Activated CD4-positive, alpha-beta T cell treated with anti-CD3 and anti-CD28 coated beads, Interleukin-2, amount 10 ng/mL, durations not matched to agents 24 days and 14 days (primary cell): ENCODE data around the gene SLFN12L. TPM values are rescaled to one million over a fixed set of nuclear protein-coding genes. Genes with fewer than 3 reads are reported as not detected.
A peak's percentile ranks its signal among the peaks of the same experiment; 100 is the strongest.
"Not testable (repeated sequence)": the region's sequence is repeated elsewhere in the genome, so short reads cannot be mapped to it uniquely, and the experiment has no call there.

Experiments
- DNase-seq: peaks from one replicate; pipeline ENCODE4 v3.0.0; 2022
- H3K27ac Mint-ChIP-seq: one replicate; pipeline ENCODE4 v1.8.0; 2022; ENCODE audit warnings: mild to moderate bottlenecking, mixed read lengths
- H3K27me3 Mint-ChIP-seq: one replicate; pipeline ENCODE4 v1.8.0; 2022; ENCODE audit warnings: mixed read lengths
- H3K36me3 Mint-ChIP-seq: one replicate; pipeline ENCODE4 v1.8.0; 2022; ENCODE audit warnings: low read depth, mild to moderate bottlenecking, mixed read lengths
- H3K4me1 Mint-ChIP-seq: one replicate; pipeline ENCODE4 v1.8.0; 2021; ENCODE audit warnings: mixed read lengths
- H3K4me3 Mint-ChIP-seq: one replicate; pipeline ENCODE4 v1.8.0; 2022; ENCODE audit warnings: mild to moderate bottlenecking, moderate library complexity, mixed read lengths
- H3K9me3 Mint-ChIP-seq: one replicate; pipeline ENCODE4 v1.8.0; 2021; ENCODE audit warnings: mixed read lengths
- intact Hi-C: fragments of 100-400 bp; cut with micrococcal nuclease; formaldehyde crosslinking; loops from one replicate; pipeline ENCODE4 v1.15.1; 2023
- total RNA-seq: library from RNA; stranded (reverse); gene quantifications from 2 replicates; pipeline ENCODE4 v1.2.3, GENCODE V29; 2022

Gene SLFN12L
- total RNA-seq, result 43.1 and 44.8 TPM in 2 replicates

DNA sequence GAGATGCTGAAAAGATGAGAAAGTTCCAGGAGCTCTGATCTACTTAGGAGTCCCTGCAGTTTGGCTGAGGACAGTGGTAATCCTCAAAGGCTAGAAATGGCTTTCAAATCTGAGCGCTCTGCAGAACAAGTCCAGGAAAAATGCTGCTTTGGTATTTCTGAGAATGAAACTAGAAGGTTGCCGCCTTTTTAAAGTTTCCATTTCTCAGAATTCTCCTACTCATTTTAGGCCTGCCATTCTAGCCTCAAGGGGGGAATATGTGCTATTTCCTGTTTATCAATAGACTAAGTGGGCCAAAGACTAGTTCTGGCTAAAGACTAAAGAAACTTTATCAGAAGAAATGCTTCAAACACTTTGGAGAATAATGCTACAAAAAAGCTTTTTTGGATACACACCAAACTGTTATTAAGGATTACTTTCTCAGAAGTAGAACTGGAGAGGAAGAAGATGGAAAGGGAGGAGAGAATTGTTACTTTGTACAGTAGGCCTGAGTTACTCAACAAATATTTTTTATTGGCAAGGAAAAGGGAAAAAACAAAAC lies at the start of gene SLFN12L:
SLFN12L (minus strand) TSS at position 78 of the 541 bp plus-strand sequence. CDS start 15,314 bp downstream, outside the sequence.
- peak; percentile 90 for DNase-seq
- no peaks in the 10 kb centered on the region for H3K9me3 Mint-ChIP-seq
- no peaks in the 10 kb centered on the region for H3K27me3 Mint-ChIP-seq
- H3K36me3 Mint-ChIP-seq, result peaks cover 22% of the 10 kb centered on the region
- intact Hi-C loops, result loop anchor here (1.0 to 5.0 kb wide), 10 partner anchors 31 to 366 kb away; partner anchors contain the start of genes AP2B1, SLFN11, SLFN13 and TAF15
- H3K27ac Mint-ChIP-seq, result peak within 1 kb of the TSS; percentile 99
- peak within 1 kb of the TSS; percentile 84 for H3K4me3 Mint-ChIP-seq
- H3K4me1 Mint-ChIP-seq, result peaks cover 40% of the 10 kb centered on the region

DNA sequence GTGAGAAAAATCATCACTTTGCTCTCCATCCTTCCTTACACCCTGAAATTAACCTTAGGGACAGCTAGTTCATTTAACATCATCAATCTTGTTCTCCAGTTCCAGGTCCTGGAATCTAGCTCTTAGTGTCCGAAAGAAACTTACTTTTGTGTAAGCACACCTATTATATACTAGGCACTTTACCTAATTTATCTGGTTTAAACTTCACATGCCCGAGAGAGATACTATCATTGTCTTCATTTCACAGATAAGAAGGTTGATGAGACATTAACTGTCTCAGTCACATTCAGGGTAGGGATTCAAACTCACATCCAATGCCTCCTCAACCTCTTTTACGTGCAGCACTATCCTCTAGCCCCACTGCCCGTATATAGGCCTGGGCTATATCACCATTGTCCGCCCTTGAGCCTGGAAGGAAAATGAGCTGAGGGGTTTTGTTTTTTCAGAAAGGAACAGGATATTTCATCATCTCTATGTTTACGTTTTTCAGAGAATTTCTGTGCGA lies 49.1 kb upstream of the SLFN12L start:
- DNase-seq, result no peak
- Mint-ChIP-seq H3K4me3 (peak overlapping the region; percentile 98), H3K36me3 (peaks cover 6% of the 10 kb centered on the region), H3K27me3 (peaks cover 12% of the 10 kb centered on the region), H3K27ac (peak overlapping the region; percentile 98), H3K4me1 (peaks cover 24% of the 10 kb centered on the region), H3K9me3 (no peaks in the 10 kb centered on the region)
- intact Hi-C loops, result loop anchor here (1.0 to 10.0 kb wide), 5 partner anchors 8 to 958 kb away; partner anchors contain the start of genes GGNBP2, PEX12 and SLFN12L

DNA sequence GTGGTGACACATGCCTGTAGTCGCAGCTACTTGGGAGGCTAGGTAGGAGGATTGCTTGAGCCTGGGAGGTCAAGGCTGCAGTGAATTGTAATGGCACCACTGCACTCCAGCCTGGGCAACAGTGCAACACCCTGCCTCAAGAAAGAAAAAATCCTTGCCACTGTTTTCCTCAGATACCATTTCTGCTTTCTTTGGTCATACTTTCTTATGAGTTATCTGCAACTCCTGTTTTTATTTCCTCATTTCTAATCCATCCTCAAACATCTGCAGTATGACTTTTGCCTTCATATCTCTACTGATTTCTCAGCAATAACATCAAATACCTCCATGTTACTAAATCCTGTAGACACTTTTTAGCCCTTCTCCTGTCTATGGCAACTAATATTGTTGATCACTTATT lies 46.6 kb upstream of the SLFN12L start:
- Mint-ChIP-seq H3K36me3 (peaks cover 5% of the 10 kb centered on the region), H3K4me1 (peaks cover 14% of the 10 kb centered on the region), H3K27ac (no peak overlapping the region), H3K4me3 (no peak overlapping the region), H3K27me3 (peaks cover 12% of the 10 kb centered on the region), H3K9me3 (no peaks in the 10 kb centered on the region)
- DNase-seq, result no peak
- intact Hi-C loops, result loop anchor here (10.0 kb wide), 1 partner anchor 961 kb away; the partner anchor contains the start of gene GGNBP2

DNA sequence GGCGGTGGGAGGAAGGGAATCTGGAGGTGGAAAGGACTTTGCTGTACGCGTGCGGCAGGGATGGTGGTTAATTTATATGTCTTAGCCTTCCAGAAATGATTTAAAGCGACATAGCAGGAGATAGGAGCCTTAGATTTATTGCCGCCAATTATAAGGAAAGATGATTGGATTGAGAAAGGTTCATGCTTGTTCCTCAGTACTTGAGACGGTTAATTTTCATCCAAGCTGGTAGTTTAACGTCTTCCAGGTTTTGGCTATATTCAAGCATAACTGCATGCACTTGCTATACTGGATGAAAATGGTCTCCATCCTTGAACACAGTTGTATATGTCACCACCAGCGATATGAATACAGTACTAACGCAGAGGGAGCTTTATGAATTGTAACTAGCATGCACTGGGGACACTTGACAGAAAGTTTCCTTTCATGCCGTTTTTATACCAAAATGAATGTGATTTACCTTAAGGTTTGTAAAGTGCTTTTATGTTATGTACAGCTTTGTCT lies 41.5 kb upstream of the SLFN12L start:
- no peaks in the 10 kb centered on the region for H3K9me3 Mint-ChIP-seq
- H3K4me1 Mint-ChIP-seq, result peaks cover 24% of the 10 kb centered on the region
- peaks cover 5% of the 10 kb centered on the region for H3K27me3 Mint-ChIP-seq
- H3K36me3 Mint-ChIP-seq, result peaks cover 14% of the 10 kb centered on the region
- H3K27ac Mint-ChIP-seq, result peak overlapping the region; percentile 91
- peak overlapping the region; percentile 94 for H3K4me3 Mint-ChIP-seq
- DNase-seq, result no peak
- intact Hi-C loops, result loop anchor here (1.0 kb wide), 2 partner anchors 8 to 11 kb away; partner anchors contain the start of gene AP2B1

DNA sequence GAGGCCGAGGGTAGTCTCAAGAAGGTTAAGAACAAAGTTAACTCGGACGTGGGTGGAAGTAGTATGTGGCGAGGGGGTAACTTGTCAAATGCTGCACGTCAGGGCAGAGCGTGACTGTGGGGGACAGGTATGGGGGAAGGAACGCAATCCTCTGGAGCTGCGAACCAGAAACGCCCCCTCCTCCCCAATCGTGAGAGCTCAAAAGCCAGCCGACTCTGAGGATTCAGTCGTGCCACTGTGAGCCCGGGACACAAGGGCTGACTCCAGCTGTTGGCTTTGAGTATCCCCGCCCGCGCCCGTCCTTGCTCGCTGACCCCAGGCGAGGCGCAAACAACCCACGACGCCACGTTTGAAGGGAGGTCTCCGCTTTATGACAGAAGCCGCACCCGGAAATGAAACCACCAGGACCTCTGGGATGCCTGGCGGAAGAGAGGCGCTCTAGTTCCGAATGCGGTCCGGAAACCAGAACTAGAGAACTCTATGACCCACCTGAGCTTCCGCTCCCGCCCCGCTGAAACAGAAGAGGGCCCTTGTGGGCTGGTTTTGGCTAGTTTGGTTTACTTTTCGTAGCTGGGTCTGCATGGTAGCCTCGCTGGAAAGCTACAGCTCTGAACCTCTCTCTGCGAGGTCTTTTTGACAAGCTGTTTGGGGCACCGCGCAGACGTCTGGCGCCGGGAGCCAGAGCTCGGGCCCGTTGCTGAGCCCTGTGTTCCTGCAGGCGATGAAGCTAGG lies 40.9 kb upstream of the SLFN12L start, which contains the start of gene PEX12:
PEX12 (minus strand) TSS at position 375 of the 732 bp plus-strand sequence. CDS start 550 bp downstream, outside the sequence.
- peak within 1 kb of the TSS; percentile 94 for H3K4me3 Mint-ChIP-seq
- H3K9me3 Mint-ChIP-seq, result no peaks in the 10 kb centered on the region
- intact Hi-C loops, result loop anchor here (1.0 kb wide), 2 partner anchors 9 to 10 kb away; partner anchors contain the start of gene AP2B1
- peak within 1 kb of the TSS; percentile 91 for H3K27ac Mint-ChIP-seq
- H3K27me3 Mint-ChIP-seq, result peaks cover under 1% of the 10 kb centered on the region
- H3K4me1 Mint-ChIP-seq, result peaks cover 24% of the 10 kb centered on the region
- peak; percentile 96 for DNase-seq
- H3K36me3 Mint-ChIP-seq, result peaks cover 14% of the 10 kb centered on the region

DNA sequence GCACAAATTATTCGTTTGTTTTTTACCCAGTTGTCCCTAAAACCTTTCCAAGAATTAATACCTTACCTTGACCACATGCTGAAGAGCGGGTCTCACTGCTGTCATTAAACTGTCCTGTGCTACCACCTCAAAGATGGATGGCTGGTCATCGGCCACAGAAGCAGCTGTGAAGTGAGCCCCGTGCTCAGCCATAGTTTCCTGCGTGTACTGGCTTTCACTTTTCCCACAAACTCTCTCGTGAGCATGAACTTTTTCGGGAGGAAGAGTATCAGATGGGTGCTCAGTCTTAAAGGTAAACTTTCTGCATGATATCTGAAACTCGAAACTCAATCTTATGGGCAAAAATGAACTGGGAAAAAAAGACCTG lies 40.3 kb upstream of the SLFN12L start:
- peak overlapping the region; percentile 91 for H3K27ac Mint-ChIP-seq
- peak; percentile 73 for DNase-seq
- H3K4me1 Mint-ChIP-seq, result peaks cover 24% of the 10 kb centered on the region
- H3K4me3 Mint-ChIP-seq, result peak overlapping the region; percentile 94
- peaks cover 14% of the 10 kb centered on the region for H3K36me3 Mint-ChIP-seq
- H3K27me3 Mint-ChIP-seq, result no peaks in the 10 kb centered on the region
- intact Hi-C loops, result loop anchor here (1.0 kb wide), 2 partner anchors 9 to 10 kb away; partner anchors contain the start of gene AP2B1
- H3K9me3 Mint-ChIP-seq, result no peaks in the 10 kb centered on the region

DNA sequence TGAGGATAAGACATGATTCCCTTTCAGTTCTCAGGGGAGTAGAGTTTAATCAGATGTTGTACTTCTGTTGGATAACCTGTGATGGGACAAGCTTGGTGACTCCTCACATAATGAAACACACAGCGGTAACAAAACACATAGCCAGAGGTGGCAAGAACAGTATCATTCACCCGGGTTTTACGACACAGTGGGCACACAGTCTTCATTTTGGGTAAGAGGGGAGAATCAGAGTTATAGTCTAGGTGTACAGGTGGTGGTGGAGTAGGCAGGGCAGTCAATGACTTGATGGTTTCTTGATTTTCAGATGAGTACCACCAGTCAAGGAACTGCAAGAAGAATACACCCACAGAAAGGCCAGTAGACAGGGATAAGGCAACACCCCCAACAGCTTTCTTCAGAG lies 38.3 kb upstream of the SLFN12L start:
- peaks cover 14% of the 10 kb centered on the region for H3K36me3 Mint-ChIP-seq
- no peaks in the 10 kb centered on the region for H3K27me3 Mint-ChIP-seq
- H3K4me3 Mint-ChIP-seq, result no peak overlapping the region
- intact Hi-C loops, result no loop called here
- DNase-seq, result no peak
- peaks cover 24% of the 10 kb centered on the region for H3K4me1 Mint-ChIP-seq
- no peaks in the 10 kb centered on the region for H3K9me3 Mint-ChIP-seq
- peak overlapping the region; percentile 38 for H3K27ac Mint-ChIP-seq

DNA sequence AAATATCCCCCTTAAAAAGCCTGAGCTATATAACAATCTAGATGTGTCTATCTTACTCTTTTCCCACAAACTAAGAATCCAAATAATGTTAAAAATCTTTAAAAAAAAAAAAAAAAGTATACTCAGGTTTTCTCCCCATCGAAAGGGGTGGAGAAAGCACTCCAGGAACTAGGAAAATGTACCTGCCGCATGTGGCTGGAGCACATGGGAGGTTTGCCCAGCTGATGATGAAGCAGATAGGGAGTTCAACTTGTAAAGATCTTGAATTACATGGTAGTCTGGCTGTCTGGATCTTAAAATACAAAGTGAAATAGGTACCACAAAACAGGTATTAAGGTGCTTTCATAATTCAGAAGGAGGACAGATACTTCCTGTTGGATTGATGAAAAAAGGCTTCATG lies 31.9 kb upstream of the SLFN12L start:
- DNase-seq, result no peak
- H3K27ac Mint-ChIP-seq, result peak overlapping the region; percentile 44
- H3K4me1 Mint-ChIP-seq, result peaks cover 21% of the 10 kb centered on the region
- H3K9me3 Mint-ChIP-seq, result no peaks in the 10 kb centered on the region
- peaks cover 8% of the 10 kb centered on the region for H3K36me3 Mint-ChIP-seq
- H3K4me3 Mint-ChIP-seq, result peak overlapping the region; percentile 83
- H3K27me3 Mint-ChIP-seq, result peaks cover 10% of the 10 kb centered on the region
- intact Hi-C loops, result no loop called here

DNA sequence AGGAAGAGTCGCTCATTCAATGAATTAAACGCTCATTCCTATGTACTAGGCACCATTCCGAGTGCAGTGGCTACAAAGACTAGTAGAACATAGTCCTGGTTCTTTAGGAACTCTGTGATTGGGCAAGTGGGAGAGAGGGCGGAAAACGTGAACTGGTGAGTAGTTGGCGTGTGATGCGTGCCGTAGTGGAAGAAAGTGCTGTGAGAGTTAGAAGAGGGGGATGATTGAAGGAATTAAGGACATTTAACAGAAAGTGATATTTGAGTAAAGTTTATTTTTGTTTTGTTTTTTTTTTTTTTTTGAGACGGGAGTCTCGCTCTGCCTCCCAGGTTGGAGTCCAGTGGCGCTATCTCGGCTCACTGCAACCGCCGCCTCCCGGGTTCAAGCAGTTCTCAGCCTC lies 31.1 kb upstream of the SLFN12L start:
- DNase-seq, result peak; percentile 75
- Mint-ChIP-seq H3K27ac (peak overlapping the region; percentile 89), H3K4me3 (peak overlapping the region; percentile 83), H3K36me3 (peaks cover 6% of the 10 kb centered on the region), H3K9me3 (no peaks in the 10 kb centered on the region), H3K27me3 (peaks cover 14% of the 10 kb centered on the region), H3K4me1 (peaks cover 21% of the 10 kb centered on the region)
- intact Hi-C loops, result loop anchor here (1.0 kb wide), 3 partner anchors 10 to 31 kb away; partner anchors contain the start of genes AP2B1, PEX12 and SLFN12L

DNA sequence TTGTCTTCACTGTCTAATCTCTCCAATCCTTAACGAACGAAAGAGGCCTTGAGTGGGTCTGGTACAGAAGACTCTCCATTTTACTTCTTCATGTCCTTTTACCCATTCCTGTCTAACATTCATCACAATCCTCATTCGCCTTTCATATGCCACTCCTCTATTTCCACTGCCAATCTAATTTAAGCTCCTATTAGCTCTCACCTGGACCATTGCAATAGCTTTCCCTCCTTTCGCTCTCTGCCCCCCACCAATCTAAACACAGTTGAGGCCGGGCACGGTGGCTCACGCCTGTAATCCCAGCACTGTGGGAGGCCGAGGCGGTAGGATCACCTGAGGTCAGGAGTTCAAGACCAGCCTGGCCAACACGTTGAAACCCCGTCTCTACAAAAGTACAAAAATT lies 29.5 kb upstream of the SLFN12L start:
- Mint-ChIP-seq H3K27me3 (peaks cover 18% of the 10 kb centered on the region), H3K27ac (peak overlapping the region; percentile 29), H3K9me3 (no peaks in the 10 kb centered on the region), H3K36me3 (peaks cover 6% of the 10 kb centered on the region), H3K4me3 (peak overlapping the region; percentile 83), H3K4me1 (peaks cover 21% of the 10 kb centered on the region)
- no peak for DNase-seq
- intact Hi-C loops, result no loop called here

DNA sequence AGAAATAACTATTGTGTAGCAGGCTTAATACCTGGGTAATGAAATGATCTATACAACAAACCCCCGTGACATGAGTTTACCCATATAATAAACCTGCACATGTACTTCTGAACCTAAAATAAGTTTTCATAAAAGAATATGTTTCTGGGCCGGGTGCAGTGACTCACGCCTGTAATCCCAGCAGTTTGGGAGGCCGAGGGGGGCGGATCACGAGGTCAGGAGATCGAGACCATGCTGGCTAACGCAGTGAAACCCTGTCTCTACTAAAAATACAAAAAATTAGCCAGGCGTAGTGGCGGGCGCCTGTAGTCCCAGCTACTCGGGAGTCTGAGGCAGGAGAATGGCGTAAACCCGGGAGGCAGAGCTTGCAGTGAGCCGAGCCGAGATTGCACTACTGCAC lies 25.7 kb upstream of the SLFN12L start:
- H3K4me3 Mint-ChIP-seq, H3K9me3 Mint-ChIP-seq, intact Hi-C loops, H3K36me3 Mint-ChIP-seq, DNase-seq, H3K27ac Mint-ChIP-seq: not testable (repeated sequence)
- Mint-ChIP-seq H3K4me1 (peaks cover 12% of the 10 kb centered on the region), H3K27me3 (peaks cover 34% of the 10 kb centered on the region)

DNA sequence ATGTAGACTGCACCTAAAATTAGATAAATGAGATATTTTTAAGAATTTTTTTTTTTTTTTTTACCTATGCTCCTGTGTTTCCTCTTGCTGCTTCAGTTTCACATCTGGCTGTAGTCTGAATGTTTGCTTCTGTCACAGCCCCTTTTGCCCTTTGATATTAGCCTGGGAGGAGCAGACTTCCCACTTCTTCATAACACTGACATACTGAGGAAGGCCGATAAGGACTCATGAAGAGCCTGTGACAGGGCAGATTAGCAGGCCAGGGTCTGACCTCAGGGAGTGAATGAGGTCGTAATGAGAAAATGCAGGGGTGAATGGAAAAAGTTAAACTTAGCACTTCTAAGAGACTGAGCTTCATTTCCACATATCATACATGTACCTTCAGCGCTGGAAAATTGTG lies 23.2 kb upstream of the SLFN12L start, which contains the start of gene SLFN14:
SLFN14 (minus strand) TSS at position 117 of the 400 bp plus-strand sequence. CDS start 2,757 bp downstream, outside the sequence.
- Mint-ChIP-seq H3K36me3 (no peaks in the 10 kb centered on the region), H3K27me3 (peaks cover 40% of the 10 kb centered on the region), H3K4me3 (no peak within 1 kb of the TSS), H3K4me1 (peaks cover 6% of the 10 kb centered on the region), H3K27ac (peak within 1 kb of the TSS; percentile 67), H3K9me3 (no peaks in the 10 kb centered on the region)
- DNase-seq, result no peak
- intact Hi-C loops, result no loop called here

DNA sequence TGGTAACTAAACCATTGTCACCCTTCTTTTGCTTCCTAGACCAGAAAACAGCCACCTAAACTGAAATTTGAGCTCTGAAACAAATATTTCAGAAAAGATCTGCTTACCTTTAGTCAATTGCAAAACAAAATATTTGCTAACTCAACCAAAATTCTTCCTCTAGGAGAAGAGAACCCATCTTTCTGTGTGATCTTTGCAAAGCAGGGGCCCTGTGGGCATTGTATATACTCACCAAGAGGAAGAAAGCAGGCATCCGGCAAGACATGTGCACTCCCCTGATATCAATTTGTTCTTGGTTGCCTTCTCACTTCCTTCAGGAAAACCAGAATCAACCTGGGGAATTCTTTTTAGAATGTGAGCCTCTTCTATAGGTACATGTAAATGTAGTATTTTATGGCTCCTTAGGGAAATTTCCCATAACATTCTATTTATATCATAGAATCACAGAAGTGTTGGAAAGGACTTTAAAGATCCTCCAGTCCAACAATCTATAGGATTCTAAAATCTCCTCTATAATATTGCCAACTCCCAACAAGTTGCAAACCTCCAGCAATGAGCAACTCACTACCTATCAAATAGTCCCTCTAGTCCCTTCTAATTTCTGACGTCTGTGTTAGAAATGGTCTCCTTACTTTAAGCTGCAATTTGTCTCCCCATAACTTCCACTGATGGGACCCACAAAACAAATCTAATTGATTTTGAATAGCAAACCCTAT lies 22.2 kb upstream of the SLFN12L start:
- intact Hi-C loops, result no loop called here

More for the DNA sequence above, 22.2 kb upstream of the SLFN12L start:
- Mint-ChIP-seq H3K27ac (no peak overlapping the region), H3K9me3 (no peaks in the 10 kb centered on the region), H3K36me3 (no peaks in the 10 kb centered on the region), H3K4me3 (no peak overlapping the region), H3K4me1 (peaks cover 8% of the 10 kb centered on the region), H3K27me3 (peaks cover 36% of the 10 kb centered on the region)
- DNase-seq, result no peak
